Fibroblast of peridontal ligament (primary cell): Measurements from ENCODE around the gene RADIL.

ENCODE experiments used
- DNase-seq: peaks from one replicate; pipeline ENCODE4 v3.0.0-alpha.2; 2010; ENCODE audit errors: extremely low read depth

Gene RADIL

DNA sequence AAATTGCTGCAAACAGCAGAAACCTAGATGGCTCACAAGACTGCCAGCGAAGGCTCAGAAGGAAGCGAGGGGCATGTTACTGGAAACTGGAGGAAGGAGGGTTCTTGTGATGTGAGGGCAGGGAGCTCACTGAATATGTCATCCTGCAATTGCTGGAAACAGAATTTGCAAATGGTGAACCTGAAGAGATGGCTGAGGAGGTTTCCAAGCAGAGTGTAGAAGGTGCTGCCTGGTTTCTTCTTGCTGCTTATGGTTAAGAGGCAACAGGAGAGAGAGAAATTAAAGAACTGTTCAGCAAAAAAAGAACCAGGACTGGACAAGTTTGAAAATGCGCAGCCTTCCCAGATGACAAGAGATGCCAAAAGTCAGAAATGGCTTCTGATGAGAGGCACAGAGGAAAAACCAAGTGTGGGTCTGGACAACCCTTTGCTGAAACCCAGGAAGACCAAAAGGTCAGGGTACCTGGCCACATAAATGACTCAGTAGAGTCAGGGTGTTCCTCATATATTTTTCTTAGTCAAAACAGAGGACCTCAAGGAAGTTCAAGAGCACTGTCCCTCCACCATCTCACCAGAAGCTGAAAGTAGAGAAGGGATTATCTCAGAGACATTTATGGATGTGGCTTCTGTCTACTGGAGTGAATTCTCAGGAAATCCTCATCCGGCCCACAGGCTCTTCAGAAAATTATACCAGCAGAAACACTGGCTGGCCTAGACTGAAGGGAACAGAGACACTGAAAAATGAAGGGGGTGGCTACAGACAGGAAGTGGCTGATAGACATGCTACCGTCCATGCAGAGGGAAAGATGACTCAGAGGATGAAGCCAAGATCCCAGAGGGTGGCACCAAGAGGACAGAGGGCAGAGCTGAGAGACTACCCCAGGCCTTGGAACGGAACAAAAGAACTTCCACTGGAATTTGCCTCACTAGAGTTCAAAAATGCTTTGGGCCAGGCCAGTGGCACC lies 31.8 kb downstream of the RADIL start:
- DNase-seq = no peak

GRCh38 chr7:4850262-4850795 lies 33.2 kb downstream of the RADIL start:
- DNase-seq = no peak

DNA sequence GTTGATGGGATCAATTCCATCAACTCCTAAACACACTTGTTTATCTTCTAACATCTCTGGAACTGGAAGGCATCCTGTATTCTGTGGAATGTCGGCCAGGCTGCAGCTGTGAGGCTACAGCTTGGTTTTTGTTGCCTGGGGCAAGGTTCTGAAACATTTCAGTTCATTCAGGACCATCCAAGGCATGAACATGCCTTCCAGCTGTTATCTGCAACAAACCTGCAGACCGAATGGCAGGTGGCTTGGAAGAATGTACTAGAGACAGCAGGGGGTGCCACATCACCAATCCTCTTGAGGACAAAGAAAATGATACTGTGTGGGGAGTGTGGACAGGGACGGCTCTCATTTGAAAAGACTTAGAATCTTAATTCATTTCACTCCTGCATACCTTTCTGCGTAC lies 34.1 kb downstream of the RADIL start:
- peak; percentile 11 for DNase-seq

DNA sequence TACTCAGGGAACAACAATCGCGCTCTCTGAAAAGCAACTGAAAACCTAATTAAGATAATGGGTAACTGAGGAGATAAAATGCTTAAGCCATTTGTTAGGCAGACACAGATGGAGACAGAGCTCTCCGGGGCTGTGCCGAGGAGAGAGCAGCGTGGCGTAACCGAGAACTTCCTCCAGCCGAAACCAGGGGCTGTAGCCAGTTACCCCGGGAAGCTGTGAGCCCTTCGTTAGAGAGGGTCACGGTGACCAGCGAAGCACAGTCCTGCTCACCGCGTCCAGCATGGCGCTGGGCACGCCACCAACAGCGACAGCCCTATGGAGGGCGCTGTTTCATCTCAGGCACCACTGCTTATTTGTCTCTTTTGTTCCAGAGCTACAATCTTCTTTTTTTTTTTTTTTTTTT lies 37.8 kb downstream of the RADIL start:
- DNase-seq = peak; percentile 23

DNA sequence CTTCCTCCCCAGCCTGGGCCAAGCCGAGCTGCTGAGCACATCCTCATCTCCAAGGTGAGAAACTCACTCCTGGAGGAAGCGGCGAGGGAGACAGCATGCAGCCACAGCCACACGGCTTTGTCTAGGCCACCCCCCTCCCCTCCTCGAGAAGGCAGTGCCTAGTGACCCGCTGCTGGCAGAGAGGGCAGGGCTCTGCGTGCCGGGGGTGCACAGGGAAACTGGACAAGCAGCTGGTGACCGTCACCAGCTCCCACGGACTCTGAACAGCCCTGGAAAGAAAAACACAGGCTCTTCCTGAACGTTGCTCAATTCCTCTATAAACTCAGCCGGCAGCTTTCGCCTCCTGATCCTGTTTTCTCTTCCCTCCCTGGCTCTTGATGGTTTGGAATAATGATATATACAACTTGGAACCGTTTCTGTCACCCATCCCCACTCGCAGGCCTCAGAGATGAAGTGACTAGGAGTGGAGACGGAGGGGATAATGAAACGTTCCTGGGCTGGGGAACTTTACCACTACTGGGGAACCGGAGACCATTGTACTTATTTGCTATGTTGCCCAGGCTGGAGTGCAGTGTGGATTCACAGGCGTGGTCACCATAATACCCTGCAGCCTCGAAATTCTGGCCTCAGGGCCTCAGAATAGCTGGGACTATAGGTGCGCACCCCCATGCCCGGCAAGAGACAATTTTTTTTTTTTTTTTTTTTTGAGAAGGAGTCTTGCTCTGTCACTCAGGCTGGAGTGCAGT lies 41.0 kb downstream of the RADIL start:
- DNase-seq = no peak

DNA sequence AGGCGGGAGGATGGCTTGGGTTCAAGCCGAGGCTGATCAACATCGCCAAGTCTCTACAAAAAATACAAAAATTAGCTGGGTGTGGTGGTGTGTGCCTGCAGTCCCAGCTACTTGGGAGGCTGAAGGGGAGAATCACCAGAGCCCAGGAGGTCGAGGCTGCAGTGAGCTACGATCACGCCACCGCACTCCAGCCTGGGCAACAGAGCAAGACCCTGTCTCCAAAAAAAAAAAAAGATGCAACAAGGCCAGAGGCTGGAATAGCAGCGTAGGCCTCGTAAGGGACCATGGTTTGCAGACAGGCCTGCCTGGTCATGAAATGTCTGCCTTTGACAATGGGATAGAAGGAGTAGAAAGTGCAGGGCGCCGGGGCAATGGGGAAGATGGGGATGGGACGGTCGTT lies 41.7 kb downstream of the RADIL start:
- no peak for DNase-seq

DNA sequence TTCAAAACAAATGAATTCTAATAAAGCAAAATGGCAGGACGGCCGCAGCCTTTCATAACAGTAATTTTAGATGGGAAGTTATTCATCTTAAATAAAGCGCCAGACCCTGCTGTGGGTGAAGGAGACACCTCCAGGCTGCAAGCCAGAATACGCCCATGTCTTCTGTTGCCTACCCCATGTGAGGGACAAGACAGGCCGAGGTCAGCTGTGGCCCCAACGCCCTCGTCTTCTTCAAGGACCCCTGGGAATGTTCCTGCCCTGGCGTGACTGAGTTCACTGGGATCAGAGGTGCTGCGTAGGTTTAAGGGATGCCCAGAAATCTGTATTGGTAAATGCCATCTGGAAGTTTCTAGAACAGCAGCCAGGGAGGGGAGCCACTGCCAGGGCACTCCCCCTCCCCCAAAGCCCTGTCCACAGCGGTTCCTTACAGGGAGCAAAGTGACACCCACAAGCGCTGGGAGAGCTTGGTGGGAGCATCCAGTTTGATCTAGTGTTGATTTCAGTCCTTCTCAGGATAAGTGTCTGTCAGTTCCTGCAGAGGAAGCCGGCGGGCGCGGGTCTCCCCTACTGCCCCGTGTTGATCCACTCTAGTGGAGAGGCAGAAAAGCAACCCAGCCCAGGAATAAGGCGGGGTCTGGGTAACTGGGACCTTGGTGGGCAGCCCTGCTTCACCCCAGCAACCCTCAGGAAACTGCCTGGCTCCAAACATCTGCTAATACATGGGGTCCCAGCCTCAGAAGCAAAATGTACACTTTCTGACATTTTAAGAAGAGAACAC lies 42.3 kb downstream of the RADIL start:
- DNase-seq = no peak

GRCh38 chr7:4840079-4840501 lies 43.4 kb downstream of the RADIL start:
- DNase-seq = no peak

DNA sequence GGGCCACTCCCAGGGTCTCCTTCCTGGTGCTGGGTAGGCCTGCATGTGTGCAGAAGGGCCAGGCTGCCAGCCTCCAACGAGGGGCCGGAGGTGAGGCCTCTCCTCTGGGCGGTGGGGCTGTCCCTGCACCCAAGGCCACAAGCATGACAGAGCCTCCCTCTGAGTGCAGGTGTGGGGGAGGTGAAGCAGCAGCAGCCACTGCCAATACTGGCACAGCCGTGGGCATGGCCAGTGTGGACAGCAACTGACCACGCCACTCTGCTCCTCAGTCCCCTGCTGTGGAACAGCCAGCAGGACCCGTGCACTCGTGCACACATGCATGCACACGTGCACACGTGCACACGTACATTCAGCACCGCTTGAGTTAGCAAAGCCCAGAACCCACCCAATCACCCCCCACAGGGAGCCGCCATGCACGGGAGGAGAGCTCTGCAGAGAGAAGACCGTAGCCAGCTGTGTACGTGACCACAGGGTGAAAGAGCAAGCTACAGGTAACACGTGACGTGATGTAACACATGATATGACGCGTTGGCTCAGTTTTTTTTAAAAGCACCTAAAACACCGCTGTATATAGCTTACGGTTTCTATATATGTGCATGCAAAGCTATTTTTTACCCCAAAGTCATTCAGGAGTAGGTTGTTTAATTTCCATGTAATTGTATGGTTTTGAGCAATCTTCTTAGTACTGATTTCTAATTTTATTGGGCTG lies 44.7 kb downstream of the RADIL start:
- no peak for DNase-seq

DNA sequence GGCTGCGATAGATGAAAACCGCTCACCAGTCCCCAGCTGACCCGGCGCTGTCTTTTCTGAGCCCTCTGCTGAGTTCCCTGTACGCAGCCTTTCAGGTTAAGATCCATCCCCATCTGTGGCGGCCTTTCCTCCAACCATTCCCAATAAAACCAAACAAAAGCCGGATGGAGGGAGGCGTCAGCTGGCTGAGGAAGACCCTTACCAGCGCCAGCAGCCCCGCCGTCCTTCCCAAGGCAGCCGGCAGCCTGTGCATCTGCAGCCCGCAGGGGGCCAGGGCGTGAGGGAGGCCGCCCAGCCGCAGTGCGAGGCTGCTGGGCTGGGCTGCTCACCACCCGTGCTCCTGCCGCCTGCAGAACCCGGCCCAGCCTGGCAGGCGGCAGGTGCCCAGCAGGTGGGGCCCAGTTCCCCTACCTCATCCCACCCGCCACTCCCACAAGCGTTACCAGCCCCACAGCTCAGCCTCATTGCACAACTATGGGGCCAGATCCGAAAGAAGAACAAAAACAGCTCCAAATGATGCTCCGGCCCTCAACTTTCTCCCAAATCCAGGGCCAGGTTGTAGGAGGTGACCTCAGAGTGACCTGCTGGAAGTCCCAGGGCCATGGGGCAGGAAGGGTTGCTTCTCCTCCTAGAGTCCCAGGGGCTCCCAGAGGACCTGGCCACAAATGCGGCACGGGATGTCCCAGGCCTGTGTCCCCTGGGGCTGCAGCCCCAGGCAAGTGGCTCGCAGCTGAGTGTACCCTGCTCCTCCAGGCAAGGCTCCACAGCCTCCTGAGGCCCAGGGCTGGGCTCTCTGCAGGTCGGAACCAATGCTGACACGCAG lies 45.5 kb downstream of the RADIL start:
- no peak for DNase-seq

GRCh38 chr7:4837041-4837802 lies 46.3 kb downstream of the RADIL start:
- DNase-seq = no peak

GRCh38 chr7:4836206-4836661 lies 47.3 kb downstream of the RADIL start:
- DNase-seq = no peak

DNA sequence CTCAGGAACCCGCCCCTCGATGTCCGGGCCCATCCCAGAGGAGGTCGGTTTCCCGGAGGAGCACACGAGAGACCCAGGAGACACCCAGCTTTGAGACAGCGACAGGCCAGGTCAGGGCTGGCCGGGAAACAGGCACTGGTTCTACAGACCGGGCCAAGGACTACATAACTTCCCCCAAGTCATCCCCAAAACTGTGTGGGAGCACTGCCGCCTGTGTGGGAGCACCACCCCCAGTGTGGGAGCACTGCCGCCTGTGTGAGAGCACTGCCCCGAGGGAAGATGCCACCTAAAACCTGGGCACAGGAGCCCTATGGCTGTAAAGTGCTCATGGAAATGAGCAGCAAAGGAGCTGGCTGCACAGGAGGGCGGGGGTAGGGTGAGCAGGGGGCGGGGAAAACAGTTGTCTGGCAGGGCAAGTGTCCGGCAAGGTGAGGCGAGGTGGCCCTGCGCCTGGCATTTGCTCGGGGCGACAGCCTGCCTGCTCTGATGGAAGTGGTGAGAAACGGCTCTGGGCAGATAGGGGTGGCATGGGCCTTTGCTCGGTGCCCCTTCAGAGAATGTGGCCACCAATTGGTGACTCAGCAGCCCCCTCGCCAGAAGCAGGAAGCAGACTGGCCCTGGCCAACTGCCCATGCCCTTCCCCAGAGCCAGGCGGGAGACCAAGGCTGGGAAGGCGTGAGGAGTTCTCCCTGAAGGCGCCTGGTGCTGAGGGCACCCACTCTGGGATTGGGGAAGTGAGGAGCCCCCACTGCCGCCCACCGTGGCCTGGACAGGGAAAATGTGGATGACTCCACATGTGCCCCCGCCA lies 47.9 kb downstream of the RADIL start:
- no peak for DNase-seq

GRCh38 chr7:4834601-4835397 lies 48.7 kb downstream of the RADIL start:
- no peak for DNase-seq

GRCh38 chr7:4833691-4834600 lies 49.6 kb downstream of the RADIL start:
- DNase-seq = no peak

DNA sequence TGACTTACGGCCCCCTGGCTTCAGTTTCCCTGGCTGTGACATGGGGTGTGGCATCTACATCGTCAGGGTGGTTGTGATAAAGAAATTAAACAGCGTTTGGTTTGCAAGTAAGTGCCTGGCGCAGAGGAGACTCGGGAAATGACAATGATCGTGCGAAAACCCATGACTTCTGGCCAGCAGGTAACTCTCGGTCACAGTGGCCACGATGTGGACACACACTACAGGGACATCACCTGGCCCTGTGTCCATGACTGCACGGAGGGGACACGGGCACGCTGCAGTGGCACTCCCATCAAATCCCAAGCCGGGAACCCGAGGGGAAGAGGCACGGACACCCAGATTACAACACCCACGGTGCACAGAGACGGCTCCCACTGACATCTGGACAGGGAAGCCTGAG lies 50.3 kb downstream of the RADIL start:
- DNase-seq = no peak

- no peak for DNase-seq
These were observed 50.8 kb downstream of the RADIL start for GRCh38 chr7:4832711-4833110.
